NCI-H460 (cell line): ENCODE results near the gene TRPC1. TPM values are rescaled to one million over a fixed set of nuclear protein-coding genes. Genes with fewer than 3 reads are reported as not detected.
A peak's percentile ranks its signal among the peaks of the same experiment; 100 is the strongest.
"Not testable (repeated sequence)": the region's sequence is repeated elsewhere in the genome, so short reads cannot be mapped to it uniquely, and the experiment has no call there.

ENCODE experiments used
- DNase-seq: peaks from one replicate; pipeline ENCODE4 v3.0.0-alpha.2; 2016; ENCODE audit warnings: low read depth; ENCODE audit errors: extremely low read depth
- total RNA-seq: library from RNA; depleted of rRNA; stranded (reverse); fragments of >200 nt; shearing (Covaris generic); gene quantifications from 2 replicates; pipeline ENCODE4 v1.2.3, GENCODE V29; 2014

TRPC1 gene
- total RNA-seq, 1 experiment from 2014 or later, result 12.2 TPM

DNA sequence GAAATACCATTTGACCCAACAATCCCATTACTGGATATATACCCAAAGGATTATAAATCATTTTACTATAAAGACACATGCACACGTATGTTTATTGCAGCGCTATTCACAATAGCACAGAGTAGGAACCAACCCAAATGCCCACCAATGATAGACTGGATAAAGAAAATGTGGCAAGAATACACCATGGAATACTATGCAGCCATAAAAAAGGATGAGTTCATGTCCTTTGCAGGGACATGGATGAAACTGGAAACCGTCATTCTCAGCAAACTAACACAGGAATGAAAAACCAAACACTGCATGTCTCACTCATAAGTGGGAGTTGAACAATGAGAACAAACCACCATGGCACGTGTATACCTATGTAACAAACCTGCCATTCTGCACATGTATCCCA is 26.7 kb downstream of the TRPC1 start:
- not testable (repeated sequence) for DNase-seq

DNA sequence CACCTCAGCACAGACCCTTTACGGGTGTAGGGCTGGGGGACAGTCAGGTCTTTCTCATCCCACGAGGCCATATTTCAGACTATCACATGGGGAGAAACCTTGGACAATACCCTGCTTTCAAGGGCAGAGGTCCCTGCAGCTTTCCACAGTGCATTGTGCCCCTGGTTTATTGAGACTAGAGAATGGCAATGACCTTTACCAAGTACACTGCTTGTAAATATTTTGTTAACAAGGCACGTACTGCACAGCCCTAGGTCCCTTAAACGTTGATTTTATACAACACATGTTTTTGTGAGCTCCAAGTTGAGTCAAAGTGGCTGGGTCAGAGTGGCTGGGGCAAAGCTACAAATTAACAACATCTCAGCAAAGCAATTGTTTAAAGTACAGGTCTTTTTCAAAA is 28.8 kb downstream of the TRPC1 start:
- DNase-seq, result not testable (repeated sequence)

DNA sequence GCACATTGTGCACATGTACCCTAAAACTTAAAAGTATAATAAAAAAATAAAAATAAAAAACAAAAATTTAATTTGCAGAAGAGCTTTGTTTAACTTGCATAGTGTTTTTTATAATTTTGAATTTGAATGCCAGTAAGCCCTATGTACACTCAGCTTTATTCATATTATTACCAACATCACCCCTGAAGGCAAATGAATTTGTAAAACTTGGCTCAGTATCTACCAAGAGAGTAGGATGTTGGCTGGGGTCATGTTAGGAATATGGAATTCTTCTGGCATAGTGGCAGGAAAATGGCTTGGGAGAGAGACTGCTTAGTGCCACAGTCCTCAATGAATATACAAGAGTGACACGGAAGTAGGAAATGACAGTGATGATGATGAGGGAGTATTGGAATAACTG is 30.7 kb downstream of the TRPC1 start:
- DNase-seq, result no peak

GRCh38 chr3:142768338-142768737 is 44.5 kb downstream of the TRPC1 start:
- no peak for DNase-seq

- DNase-seq, result no peak
Measured at GRCh38 chr3:142777927-142778326, 54.1 kb downstream of the TRPC1 start.

DNA sequence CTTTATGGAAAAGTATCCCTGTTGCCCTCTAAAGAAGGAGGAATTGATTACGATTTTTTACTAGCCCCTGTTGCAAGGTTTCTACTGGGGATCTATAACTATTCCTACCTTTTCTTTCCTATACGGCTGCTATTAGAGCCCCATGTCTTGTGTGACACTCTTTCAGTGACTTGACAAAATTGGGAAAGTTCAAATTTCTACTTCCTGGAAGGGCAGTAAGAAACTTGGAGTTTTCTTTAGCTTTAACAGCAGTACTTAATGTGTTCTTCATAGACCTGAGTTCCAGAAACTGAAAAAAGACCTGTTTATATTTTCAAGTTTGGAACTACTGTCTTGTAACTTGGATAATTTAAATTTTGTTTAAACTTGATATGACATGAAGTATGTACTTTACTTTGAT is 54.7 kb downstream of the TRPC1 start:
- DNase-seq, result no peak

- no peak for DNase-seq
Measured at GRCh38 chr3:142779591-142779990, 55.8 kb downstream of the TRPC1 start.

DNA sequence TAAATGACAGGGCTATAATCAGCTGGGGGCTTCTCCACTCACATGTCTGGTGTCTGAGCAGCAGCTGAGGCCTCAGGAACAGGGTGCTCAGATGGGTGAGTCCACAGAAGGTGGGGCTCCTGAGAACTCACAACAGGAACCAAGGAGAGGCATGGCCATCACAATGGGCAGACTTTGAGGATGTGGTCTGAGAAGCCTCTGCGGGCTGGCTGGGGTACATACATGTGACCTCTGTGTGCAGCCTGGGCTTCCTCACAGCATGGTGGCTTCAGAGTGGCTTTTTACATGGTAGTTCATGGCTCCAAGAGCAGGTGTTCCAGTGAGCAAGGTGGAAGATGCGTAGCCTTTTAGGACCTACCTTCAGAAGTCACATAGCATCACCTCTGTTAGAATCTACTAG is 58.8 kb downstream of the TRPC1 start:
- no peak for DNase-seq

- no peak for DNase-seq
Measured at GRCh38 chr3:142784228-142784627, 60.4 kb downstream of the TRPC1 start.

DNA sequence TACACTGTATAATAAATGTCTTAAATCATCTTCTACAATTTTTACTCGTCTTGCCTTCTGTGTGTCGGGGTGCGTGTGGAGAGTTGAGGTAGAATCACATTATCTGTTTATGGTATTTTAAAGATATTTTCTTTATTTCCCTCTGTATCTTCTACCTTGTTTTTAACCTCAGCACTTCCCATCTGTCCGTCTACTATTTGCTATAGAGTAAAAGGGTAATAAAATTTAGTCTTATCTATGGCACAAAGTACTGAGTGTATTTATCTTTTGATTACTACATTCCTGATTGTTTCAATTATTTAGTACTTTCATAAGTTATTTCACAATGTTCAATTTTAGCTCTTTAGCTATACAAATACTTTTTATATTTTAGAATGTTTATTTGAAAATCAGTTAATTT is 62.2 kb downstream of the TRPC1 start:
- no peak for DNase-seq

GRCh38 chr3:142787719-142788118 is 63.9 kb downstream of the TRPC1 start:
- no peak for DNase-seq

DNA sequence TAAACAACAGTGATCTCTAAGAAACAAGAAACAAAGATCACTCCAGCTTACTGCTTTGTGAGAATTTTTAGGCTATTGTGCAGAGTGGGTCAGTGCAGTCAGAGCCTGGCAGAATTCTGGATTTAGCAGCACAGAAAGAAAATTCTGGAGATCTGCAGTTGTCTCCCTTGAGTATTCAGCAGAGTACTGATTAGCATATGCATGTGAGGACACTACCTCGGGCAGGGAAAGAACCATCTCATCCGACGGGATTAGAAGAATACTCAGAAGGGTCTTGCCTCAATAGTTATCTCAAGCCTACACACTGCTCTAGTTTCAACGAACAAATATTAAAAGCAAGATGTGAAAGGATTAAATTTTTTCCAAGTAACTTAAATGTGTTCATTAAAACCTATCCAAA is 70.7 kb downstream of the TRPC1 start:
- no peak for DNase-seq

DNA sequence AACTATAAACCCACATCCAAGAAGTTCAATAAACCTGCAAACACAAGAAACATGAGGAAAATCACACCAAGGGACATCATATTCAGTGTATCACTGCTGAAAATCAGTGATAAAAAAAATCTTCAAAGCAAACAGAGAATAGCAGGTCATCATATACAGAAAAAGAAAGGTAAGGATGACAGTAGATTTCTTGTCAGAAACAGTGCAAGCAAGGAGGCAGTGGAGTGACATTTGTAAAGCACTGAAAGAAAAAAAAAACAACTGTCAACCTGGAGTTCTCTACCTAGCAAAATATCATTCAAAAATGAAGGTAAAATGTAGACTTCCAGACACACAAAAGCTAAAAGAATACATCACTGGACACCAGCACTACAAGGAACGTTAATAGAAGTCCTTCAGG is 71.5 kb downstream of the TRPC1 start:
- no peak for DNase-seq

DNA sequence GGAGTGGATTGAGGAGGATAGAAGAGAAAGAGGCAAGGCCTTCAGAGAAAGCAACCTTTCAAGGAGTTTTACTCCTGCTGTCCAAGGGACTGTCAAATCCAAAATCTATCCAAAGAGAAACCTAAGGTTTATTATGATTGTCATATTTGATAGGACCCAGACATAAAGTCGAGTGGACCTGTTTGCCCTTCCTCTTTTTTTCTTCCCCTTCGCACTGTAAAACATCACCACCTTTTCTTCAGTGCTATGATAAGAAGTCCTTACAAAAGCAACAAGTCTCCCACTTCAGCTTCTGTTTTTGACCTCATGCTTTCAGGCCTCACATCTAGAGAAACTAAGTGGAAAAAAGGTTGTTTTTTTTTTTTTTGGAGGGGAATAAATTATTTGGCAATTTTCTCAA is 73.0 kb downstream of the TRPC1 start:
- DNase-seq, result no peak

GRCh38 chr3:142801746-142802145 is 77.9 kb downstream of the TRPC1 start:
- no peak for DNase-seq

GRCh38 chr3:142802891-142803290 is 79.1 kb downstream of the TRPC1 start:
- DNase-seq, result no peak

GRCh38 chr3:142808103-142808917 is 84.5 kb downstream of the TRPC1 start:
- peak; percentile 85 for DNase-seq

DNA sequence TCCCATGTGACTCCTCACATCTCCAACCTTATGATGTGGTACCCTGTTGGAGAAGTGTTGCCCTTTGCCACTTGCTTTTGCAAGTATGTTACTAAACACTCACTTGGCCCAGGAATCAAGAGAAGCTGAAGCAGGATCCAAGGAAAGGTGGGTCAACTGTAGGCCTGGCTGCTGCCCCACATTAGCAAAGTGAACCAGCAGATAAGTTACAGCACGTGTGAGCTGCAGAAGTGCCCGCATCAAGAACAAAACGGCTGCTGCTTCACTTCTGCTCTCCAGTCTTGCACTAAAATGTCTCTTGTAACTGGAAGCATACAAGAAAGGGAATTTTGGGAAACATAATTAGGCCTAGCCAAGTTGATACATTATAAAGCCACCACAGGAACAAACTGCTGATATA is 85.4 kb downstream of the TRPC1 start:
- DNase-seq, result no peak

GRCh38 chr3:142815803-142816202 is 92.0 kb downstream of the TRPC1 start:
- no peak for DNase-seq

GRCh38 chr3:142817356-142817755 is 93.5 kb downstream of the TRPC1 start:
- DNase-seq, result no peak

DNA sequence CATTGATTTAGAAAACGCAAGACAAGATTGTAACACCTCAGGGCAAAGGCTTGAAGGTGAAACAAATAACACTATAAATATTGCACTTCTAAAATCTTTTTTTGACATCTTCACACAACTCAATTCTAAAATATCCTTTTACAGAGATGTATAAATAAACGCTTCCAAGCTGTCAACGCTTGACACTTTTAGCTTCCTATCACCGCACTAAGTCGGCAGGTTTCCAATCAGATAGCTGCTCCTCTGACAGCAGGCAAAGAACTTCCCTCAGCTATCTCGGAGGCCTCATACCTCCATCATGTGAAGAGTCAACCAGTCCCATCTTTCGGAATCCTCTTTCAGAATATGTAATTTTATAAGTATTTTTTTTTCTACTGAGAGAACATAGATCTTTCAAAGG is 94.1 kb downstream of the TRPC1 start:
- DNase-seq, result no peak

DNA sequence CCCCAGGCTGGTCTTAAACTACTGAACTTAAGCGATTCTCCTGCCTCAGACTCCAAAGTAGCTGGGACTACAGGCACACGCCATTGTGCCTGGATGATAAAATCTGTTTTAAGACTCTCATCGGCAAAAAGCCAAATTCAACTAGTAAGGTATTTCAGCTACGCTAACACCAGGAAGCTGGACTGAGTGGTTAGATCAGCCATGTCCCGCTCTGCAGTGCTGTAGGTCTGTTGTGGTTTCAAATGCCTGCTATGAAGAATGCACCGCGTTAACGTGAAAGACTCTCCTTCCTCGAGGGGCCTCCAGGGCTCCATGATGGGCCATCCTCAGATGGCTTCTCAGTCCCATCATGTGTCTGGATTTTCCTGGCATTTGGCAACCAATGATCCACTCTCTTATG is 94.8 kb downstream of the TRPC1 start:
- no peak for DNase-seq

DNA sequence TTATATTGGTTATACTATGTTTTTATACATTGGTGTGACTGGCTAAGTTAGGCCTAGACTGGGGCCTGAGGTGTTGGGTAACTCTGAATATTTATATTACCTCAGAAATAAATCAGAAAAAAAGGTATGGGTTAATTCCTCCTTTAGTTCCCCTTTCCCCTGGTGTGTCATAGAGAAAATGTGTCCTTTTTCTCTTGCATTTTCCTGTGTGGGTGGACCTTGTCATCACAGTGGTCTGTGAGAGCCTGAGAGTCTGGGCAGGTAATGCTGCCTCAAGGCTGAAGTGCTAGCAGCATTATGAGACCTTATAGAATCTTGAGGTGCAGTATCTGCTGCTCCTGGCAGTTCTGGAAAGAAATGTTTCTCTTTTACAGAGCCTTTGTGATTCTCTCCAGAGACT is 95.3 kb downstream of the TRPC1 start:
- DNase-seq, result no peak
